BLaER1 treated with 17β-estradiol and CSF1 and Interleukin-3, amounts not matched to agents 10 nM and 100 nM (cell line): Measurements from ENCODE around the gene CMKLR1.

Experiments
- H3K27ac ChIP-seq, 11 experiments: shearing (Covaris generic); formaldehyde crosslinking; 2 replicates each; pipeline ENCODE4 v1.8.1; 2022
- H3K27me3 ChIP-seq, 11 experiments: shearing (Covaris generic); formaldehyde crosslinking; 2 replicates each; pipeline ENCODE4 v1.8.1; 2022
- H3K36me3 ChIP-seq, 11 experiments: shearing (Covaris generic); formaldehyde crosslinking; 2 replicates each; pipeline ENCODE4 v1.8.1; 2022
- H3K4me1 ChIP-seq, 10 experiments: shearing (Covaris generic); formaldehyde crosslinking; 2 replicates each; pipeline ENCODE4 v1.8.1; 2022
- H3K4me2 ChIP-seq, 11 experiments: shearing (Covaris generic); formaldehyde crosslinking; 2 replicates each; pipeline ENCODE4 v1.8.1; 2022
- H3K4me3 ChIP-seq, 10 experiments: shearing (Covaris generic); formaldehyde crosslinking; 2 replicates each; pipeline ENCODE4 v1.8.1; 2022
- H3K9ac ChIP-seq, 11 experiments: shearing (Covaris generic); formaldehyde crosslinking; 2 replicates each; pipeline ENCODE4 v1.8.1; 2022
- H3K9me3 ChIP-seq, 11 experiments: shearing (Covaris generic); formaldehyde crosslinking; replicated peaks in 1 of 11; 2 replicates each; pipeline ENCODE4 v1.8.1; 2022
- H4K20me1 ChIP-seq, 11 experiments: shearing (Covaris generic); formaldehyde crosslinking; 2 replicates each; pipeline ENCODE4 v1.8.1; 2022
- Cebpa-rat ChIP-seq, 11 experiments: shearing (Covaris generic); IDR thresholded peaks; 2 replicates each; pipeline ENCODE4 v1.8.1; 2022

The CMKLR1 gene

DNA sequence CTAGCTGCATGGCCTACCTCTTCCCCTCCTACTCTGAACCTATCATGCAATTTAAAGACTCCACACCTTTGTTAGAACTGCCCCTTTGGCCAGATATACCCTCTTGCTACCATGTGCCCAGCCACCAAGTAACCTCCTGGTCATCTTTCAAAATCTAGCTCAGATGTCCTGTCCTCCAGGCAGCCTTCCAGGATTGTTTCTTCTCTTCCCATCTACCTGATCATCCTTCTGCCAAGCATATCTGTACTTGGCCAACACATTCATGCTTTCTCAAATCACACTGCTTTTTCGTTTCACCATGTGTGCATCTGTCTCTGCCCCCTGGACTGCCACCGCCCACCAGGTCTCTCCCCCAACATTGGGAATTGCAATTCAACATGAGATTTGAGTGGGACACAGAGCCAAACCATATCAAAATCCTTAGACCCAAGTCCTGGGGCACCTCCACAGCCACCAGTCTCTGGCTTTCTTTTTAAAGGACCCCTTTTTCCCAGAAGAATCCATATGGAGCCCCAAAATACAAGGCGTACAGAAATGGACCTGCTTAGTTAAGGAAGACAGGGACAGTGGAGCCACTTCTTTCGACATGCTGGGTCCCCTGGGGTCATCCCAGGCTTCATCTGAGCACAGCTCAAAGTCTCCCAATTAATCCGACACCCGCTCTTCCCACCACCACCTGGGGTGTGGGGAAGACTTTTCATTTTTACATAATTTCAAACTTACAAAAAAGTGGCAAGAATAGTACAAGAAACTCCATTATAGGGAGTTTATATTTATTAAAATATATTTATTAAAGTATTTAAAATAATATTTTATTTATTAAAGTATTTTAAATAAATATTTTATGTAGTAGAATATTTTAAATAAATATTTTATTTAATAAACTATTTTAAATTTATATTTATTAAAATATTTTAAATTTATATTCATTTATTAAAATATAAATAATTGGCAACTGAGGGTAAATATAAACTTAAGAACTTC lies 7.9 kb upstream of the CMKLR1 start:
- Histone ChIP-seq H3K36me3 (no peaks in the 10 kb centered on the region), H3K4me3 (no peak overlapping the region), H3K4me1 (peaks cover 0 to 26% (median 0%) of the 10 kb centered on the region in 10 experiments; a peak in 5 of 20 replicates), H3K4me2 (peak overlapping the region in 2 of 11 experiments; percentile 39 to 43; a peak in 2 of 22 replicates), H4K20me1 (peaks cover 0 to 18% (median 0%) of the 10 kb centered on the region in 11 experiments; a peak in 5 of 22 replicates), H3K27ac (no peak overlapping the region), H3K9me3 (peaks cover 0 to 17% (median 0%) of the 10 kb centered on the region in 11 experiments; a peak in 3 of 22 replicates), H3K9ac (no peak overlapping the region), H3K27me3 (peaks cover 23 to 70% (median 46%) of the 10 kb centered on the region in 11 experiments)
- TF ChIP-seq Cebpa-rat (IDR thresholded peaks at IDR 0.05), result no peak

- peaks cover 18 to 70% (median 45%) of the 10 kb centered on the region in 11 experiments; a peak in 21 of 22 replicates for H3K27me3 ChIP-seq
- H3K4me2 ChIP-seq, result peak overlapping the region in 2 of 11 experiments; percentile 39 to 43; a peak in 4 of 22 replicates
- no peak overlapping the region for H3K27ac ChIP-seq
- H3K4me3 ChIP-seq, result no peak overlapping the region
- TF ChIP-seq Cebpa-rat (IDR thresholded peaks at IDR 0.05), result no peak
- H3K4me1 ChIP-seq, result peaks cover 0 to 26% (median 5%) of the 10 kb centered on the region in 10 experiments; a peak in 9 of 20 replicates
- H4K20me1 ChIP-seq, result peaks cover 0 to 14% (median 0%) of the 10 kb centered on the region in 11 experiments; a peak in 5 of 22 replicates
- H3K36me3 ChIP-seq, result no peaks in the 10 kb centered on the region
- H3K9ac ChIP-seq, result no peak overlapping the region
- peaks cover 0 to 17% (median 0%) of the 10 kb centered on the region in 11 experiments; a peak in 3 of 22 replicates for H3K9me3 ChIP-seq
Measured at GRCh38 chr12:108345716-108346633, 6.9 kb upstream of the CMKLR1 start.

DNA sequence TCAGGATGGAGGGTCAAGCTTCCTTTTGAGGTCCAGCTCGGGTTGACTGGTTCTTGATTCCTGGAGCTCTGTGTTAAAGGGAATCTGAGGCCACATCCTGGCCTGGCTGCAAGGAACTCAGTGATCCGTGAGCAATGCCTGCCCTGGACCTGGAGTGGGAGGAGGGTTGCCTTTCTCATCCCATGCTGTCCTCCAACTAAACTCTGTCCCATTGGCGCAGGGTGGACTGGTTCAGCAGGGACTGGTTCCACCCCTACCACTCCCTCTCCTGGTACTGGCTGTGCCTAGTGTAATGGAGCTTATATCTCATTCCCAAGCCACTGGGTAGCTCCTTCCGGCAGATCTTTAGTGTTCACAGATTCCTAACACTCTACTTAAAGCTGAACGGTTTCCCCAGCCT lies 3.9 kb upstream of the CMKLR1 start:
- Histone ChIP-seq H3K9me3 (peaks cover 0 to 10% (median 0%) of the 10 kb centered on the region in 11 experiments; a peak in 3 of 22 replicates), H3K27ac (no peak overlapping the region), H3K36me3 (no peaks in the 10 kb centered on the region), H3K4me2 (peak overlapping the region in 2 of 11 experiments; percentile 8 to 46; a peak in 3 of 22 replicates), H4K20me1 (peaks cover 0 to 27% (median 6%) of the 10 kb centered on the region in 11 experiments; a peak in 10 of 22 replicates), H3K9ac (no peak overlapping the region), H3K27me3 (peaks cover 15 to 87% (median 70%) of the 10 kb centered on the region in 11 experiments; a peak in 21 of 22 replicates), H3K4me1 (peaks cover 0 to 38% (median 14%) of the 10 kb centered on the region in 10 experiments; a peak in 18 of 20 replicates), H3K4me3 (no peak overlapping the region)
- TF ChIP-seq Cebpa-rat (IDR thresholded peaks at IDR 0.05), result no peak

GRCh38 chr12:108341854-108342847 lies 3.0 kb upstream of the CMKLR1 start:
- Histone ChIP-seq H3K9me3 (peaks cover 0 to 10% (median 0%) of the 10 kb centered on the region in 11 experiments; a peak in 3 of 22 replicates), H4K20me1 (peaks cover 0 to 27% (median 6%) of the 10 kb centered on the region in 11 experiments; a peak in 10 of 22 replicates), H3K4me2 (peak overlapping the region in 2 of 11 experiments; percentile 12 to 46; a peak in 2 of 22 replicates), H3K4me1 (peaks cover 0 to 43% (median 14%) of the 10 kb centered on the region in 10 experiments; a peak in 18 of 20 replicates), H3K36me3 (no peaks in the 10 kb centered on the region), H3K27me3 (peaks cover 15 to 95% (median 78%) of the 10 kb centered on the region in 11 experiments; a peak in 21 of 22 replicates), H3K4me3 (no peak overlapping the region), H3K9ac (no peak overlapping the region), H3K27ac (no peak overlapping the region)
- TF ChIP-seq Cebpa-rat (IDR thresholded peaks at IDR 0.05), result no peak

DNA sequence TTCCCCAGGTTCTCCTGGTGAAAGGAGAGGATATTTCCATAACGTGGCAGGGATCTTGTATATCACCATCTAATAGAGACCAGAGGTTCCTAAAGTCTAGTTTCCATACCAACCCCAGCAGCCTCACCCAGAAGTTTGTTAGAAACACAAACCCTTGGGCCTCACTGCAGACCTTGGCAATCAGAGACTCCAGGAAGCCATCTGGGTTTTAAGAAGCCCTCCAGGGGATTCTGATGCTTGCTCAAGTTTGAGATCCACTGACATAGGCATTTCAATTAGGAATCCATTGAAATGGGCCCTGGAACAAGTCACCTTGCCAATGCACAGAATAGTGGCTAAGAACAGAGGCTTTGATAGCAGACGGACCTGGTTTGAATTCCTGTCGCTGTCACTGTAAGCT lies 2.2 kb upstream of the CMKLR1 start:
- TF ChIP-seq Cebpa-rat (IDR thresholded peaks at IDR 0.05), result no peak
- H4K20me1 ChIP-seq, result peaks cover 0 to 27% (median 6%) of the 10 kb centered on the region in 11 experiments; a peak in 10 of 22 replicates
- H3K9ac ChIP-seq, result no peak overlapping the region
- no peak overlapping the region for H3K4me3 ChIP-seq
- peaks cover 0 to 50% (median 14%) of the 10 kb centered on the region in 10 experiments; a peak in 18 of 20 replicates for H3K4me1 ChIP-seq
- peaks cover 0 to 10% (median 0%) of the 10 kb centered on the region in 11 experiments; a peak in 3 of 22 replicates for H3K9me3 ChIP-seq
- H3K27ac ChIP-seq, result no peak overlapping the region
- H3K27me3 ChIP-seq, result peaks cover 15 to 94% (median 81%) of the 10 kb centered on the region in 11 experiments; a peak in 21 of 22 replicates
- H3K4me2 ChIP-seq, result peak overlapping the region in 3 of 11 experiments; percentile 12 to 25 (median 18); a peak in 1 of 22 replicates
- H3K36me3 ChIP-seq, result 0 out of 22 replicates have a peak, but pooled peaks cover 0 to 4% (median 0%) of the 10 kb centered on the region in 11 experiments

- no peak for TF ChIP-seq Cebpa-rat (IDR thresholded peaks at IDR 0.05)
- Histone ChIP-seq H3K4me2 (peak overlapping the region in 3 of 11 experiments; percentile 79 to 95 (median 93); a peak in 6 of 22 replicates), H3K9ac (no peak overlapping the region), H3K4me3 (peak overlapping the region in 2 of 10 experiments; percentile 64 to 70; a peak in 2 of 20 replicates), H3K36me3 (peaks cover 0 to 8% (median 0%) of the 10 kb centered on the region in 11 experiments; a peak in 4 of 22 replicates), H3K27ac (no peak overlapping the region; a peak in 1 of 22 replicates), H3K27me3 (peaks cover 15 to 86% (median 76%) of the 10 kb centered on the region in 11 experiments; a peak in 21 of 22 replicates), H4K20me1 (peaks cover 0 to 22% (median 6%) of the 10 kb centered on the region in 11 experiments; a peak in 10 of 22 replicates), H3K4me1 (peaks cover 0 to 58% (median 17%) of the 10 kb centered on the region in 10 experiments; a peak in 18 of 20 replicates), H3K9me3 (peaks cover 0 to 8% (median 0%) of the 10 kb centered on the region in 11 experiments; a peak in 3 of 22 replicates)
Measured at GRCh38 chr12:108340037-108340436, 926 bp upstream of the CMKLR1 start.
